CD4-positive, alpha-beta T cell (primary cell): ENCODE results near the gene SLC25A13. TPM values are rescaled to one million over a fixed set of nuclear protein-coding genes. Genes with fewer than 3 reads are reported as not detected.

Source experiments
- ATAC-seq: fragments of 200-7000 bp; cut with Tn5 transposase; one replicate; pipeline ENCODE4 v1.10.0; 2022; ENCODE audit warnings: mild to moderate bottlenecking; ENCODE audit not compliant: poor library complexity
- CTCF ChIA-PET: fragments of 350-600 bp; sonication (Branson Sonifier 250); formaldehyde crosslinking; loops from one replicate; lab custom pipeline; 2021; ENCODE audit warnings: antibody characterized with exemption, inconsistent platforms; lab: Charles Lee
- POLR2A ChIA-PET: fragments of 350-600 bp; sonication (Branson Sonifier 250); formaldehyde crosslinking; loops from one replicate; lab custom pipeline; 2021; ENCODE audit warnings: antibody characterized with exemption, inconsistent platforms; lab: Charles Lee
- DNase-seq, 14 experiments: peaks; one replicate each; pipeline ENCODE4 v3.0.0-alpha.2; 2013 to 2020; ENCODE audit warnings: mixed read lengths in 2 of 14
- H3K27ac ChIP-seq, 2 donors: one replicate each; pipeline versions ENCODE4 v1.5.1 to v1.7.0; 2013; ENCODE audit warnings: low read length in 2 of 2, low read depth in 1 of 2, mild to moderate bottlenecking in 1 of 2
- H3K27me3 ChIP-seq, 2 experiments: 1 replicate in 1 of 2; 2 replicates in 1 of 2; pipeline versions ENCODE4 v1.6.1 to v1.7.0; 2013; ENCODE audit warnings: low read length in 2 of 2, control low read depth in 1 of 2, mild to moderate bottlenecking in 1 of 2, moderate library complexity in 1 of 2; ENCODE audit not compliant: insufficient read depth in 2 of 2, control insufficient read depth in 1 of 2
- H3K36me3 ChIP-seq: one replicate; pipeline ENCODE4 v1.6.1; 2013; ENCODE audit warnings: low read length, control low read depth; ENCODE audit not compliant: insufficient read depth
- H3K4me1 ChIP-seq: one replicate; pipeline ENCODE4 v1.6.1; 2013; ENCODE audit warnings: low read length, control low read depth; ENCODE audit not compliant: insufficient read depth
- H3K4me3 ChIP-seq: one replicate; pipeline ENCODE4 v1.5.1; 2013; ENCODE audit warnings: mild to moderate bottlenecking, low read length, moderate library complexity
- H3K9me3 ChIP-seq, 2 experiments: 1 replicate in 1 of 2; 2 replicates in 1 of 2; pipeline versions ENCODE4 v1.6.1 to v1.7.0; 2013; ENCODE audit warnings: low read length in 2 of 2, mild to moderate bottlenecking in 2 of 2, control low read depth in 1 of 2, moderate library complexity in 1 of 2; ENCODE audit not compliant: control insufficient read depth in 1 of 2, insufficient read depth in 1 of 2
- H3K27ac Mint-ChIP-seq: one replicate; pipeline ENCODE4 v1.8.0; 2020; ENCODE audit warnings: mixed read lengths
- H3K27me3 Mint-ChIP-seq: one replicate; pipeline ENCODE4 v1.8.0; 2021; ENCODE audit warnings: mixed read lengths
- H3K36me3 Mint-ChIP-seq: one replicate; pipeline ENCODE4 v1.8.0; 2021; ENCODE audit warnings: low read depth, mixed read lengths
- H3K4me1 Mint-ChIP-seq: one replicate; pipeline ENCODE4 v1.8.0; 2021; ENCODE audit warnings: low read depth, mixed read lengths
- H3K4me3 Mint-ChIP-seq: one replicate; pipeline ENCODE4 v1.8.0; 2020; ENCODE audit warnings: mild to moderate bottlenecking, mixed read lengths
- H3K9me3 Mint-ChIP-seq: one replicate; pipeline ENCODE4 v1.8.0; 2020; ENCODE audit warnings: mixed read lengths
- CTCF ChIP-seq: fragments of 200-600 bp; IDR thresholded peaks from one replicate; pipeline ENCODE4 v1.8.0; 2022; ENCODE audit warnings: antibody characterized with exemption, mild to moderate bottlenecking
- intact Hi-C, 2 experiments: fragments of 100-400 bp; cut with DNase I in 1 of 2; cut with micrococcal nuclease in 1 of 2; formaldehyde crosslinking; loops; one replicate each; pipeline versions ENCODE4 v1.15.1 to v1.9.0; 2023 to 2025; cut with DNase I, micrococcal nuclease
- total RNA-seq, 174 experiments: library from RNA in 2 of 174; stranded (reverse) in 2 of 174; gene quantifications; one replicate each; pipeline ENCODE4 v1.2.3 and lab custom pipeline; 2021 to 2026

The SLC25A13 gene
- total RNA-seq, 2 experiments from 2014 or later: 12.7 to 13.5 TPM

- no peaks in the 10 kb centered on the region for H3K36me3 ChIP-seq
- POLR2A ChIA-PET: no interaction called here
- intact Hi-C loops: no loop called here
Measured at GRCh38 chr7:96097835-96098234, 224.1 kb downstream of the SLC25A13 start.

GRCh38 chr7:96093435-96093834, 228.5 kb downstream of the SLC25A13 start:
- DNase-seq: no peak
- Histone ChIP-seq H3K4me3 (no peak overlapping the region), H3K9me3 (no peaks in the 10 kb centered on the region), H3K27me3 (no peaks in the 10 kb centered on the region), H3K4me1 (no peaks in the 10 kb centered on the region), H3K27ac (no peak overlapping the region), H3K36me3 (no peaks in the 10 kb centered on the region)
- intact Hi-C loops: no loop called here
- no peak overlapping the region for H3K27ac Mint-ChIP-seq
- H3K27me3 Mint-ChIP-seq: peaks cover 12% of the 10 kb centered on the region
- no peaks in the 10 kb centered on the region for H3K36me3 Mint-ChIP-seq
- no peak for ATAC-seq
- POLR2A ChIA-PET: no interaction called here
- CTCF ChIA-PET: no interaction called here
- H3K4me3 Mint-ChIP-seq: no peak overlapping the region
- H3K4me1 Mint-ChIP-seq: no peaks in the 10 kb centered on the region
- H3K9me3 Mint-ChIP-seq: no peaks in the 10 kb centered on the region
- TF ChIP-seq CTCF: no peak

More at GRCh38 chr7:96097835-96098234, 224.1 kb downstream of the SLC25A13 start:
- no peaks in the 10 kb centered on the region for H3K27me3 ChIP-seq
- no peak for TF ChIP-seq CTCF
- ATAC-seq (no peak), DNase-seq (no peak)
- Mint-ChIP-seq H3K4me1 (no peaks in the 10 kb centered on the region), H3K27me3 (peaks cover 12% of the 10 kb centered on the region), H3K36me3 (no peaks in the 10 kb centered on the region), H3K27ac (no peak overlapping the region), H3K4me3 (no peak overlapping the region), H3K9me3 (peaks cover 6% of the 10 kb centered on the region)
- H3K4me3 ChIP-seq: no peak overlapping the region
- H3K4me1 ChIP-seq: no peaks in the 10 kb centered on the region
- no peak overlapping the region for H3K27ac ChIP-seq
- CTCF ChIA-PET: no interaction called here
- no peaks in the 10 kb centered on the region for H3K9me3 ChIP-seq

GRCh38 chr7:96090756-96091155, 231.1 kb downstream of the SLC25A13 start:
- Mint-ChIP-seq H3K9me3 (no peaks in the 10 kb centered on the region), H3K4me3 (no peak overlapping the region), H3K27me3 (peaks cover 12% of the 10 kb centered on the region), H3K36me3 (no peaks in the 10 kb centered on the region), H3K27ac (no peak overlapping the region), H3K4me1 (no peaks in the 10 kb centered on the region)
- H3K27me3 ChIP-seq: no peaks in the 10 kb centered on the region
- CTCF ChIA-PET: no interaction called here
- POLR2A ChIA-PET: no interaction called here
- TF ChIP-seq CTCF: no peak
- no peak overlapping the region for H3K27ac ChIP-seq
- H3K36me3 ChIP-seq: no peaks in the 10 kb centered on the region
- ATAC-seq (no peak), DNase-seq (no peak)
- H3K9me3 ChIP-seq: no peaks in the 10 kb centered on the region
- H3K4me1 ChIP-seq: no peaks in the 10 kb centered on the region
- no peak overlapping the region for H3K4me3 ChIP-seq
- intact Hi-C loops: no loop called here
